GM19395 (cell line): ENCODE data around the gene ME2.
"Not testable (repeated sequence)": the region's sequence is repeated elsewhere in the genome, so short reads cannot be mapped to it uniquely, and the experiment has no call there.

Experiments
- ATAC-seq: cut with Tn5 transposase; IDR thresholded peaks from one replicate; pipeline ENCODE4 v1.9.1; 2021; ENCODE audit warnings: mild to moderate bottlenecking, moderate library complexity; ENCODE audit not compliant: unreplicated experiment

Gene ME2

GRCh38 chr18:50911006-50911405 lies 32.1 kb downstream of the ME2 start:
- no peak for ATAC-seq

- no peak for ATAC-seq
These were observed 38.1 kb downstream of the ME2 start for GRCh38 chr18:50917021-50917420.

- ATAC-seq = no peak
These were observed 39.2 kb downstream of the ME2 start for GRCh38 chr18:50918153-50918552.

GRCh38 chr18:50924372-50924771 lies 45.5 kb downstream of the ME2 start:
- ATAC-seq = no peak

DNA sequence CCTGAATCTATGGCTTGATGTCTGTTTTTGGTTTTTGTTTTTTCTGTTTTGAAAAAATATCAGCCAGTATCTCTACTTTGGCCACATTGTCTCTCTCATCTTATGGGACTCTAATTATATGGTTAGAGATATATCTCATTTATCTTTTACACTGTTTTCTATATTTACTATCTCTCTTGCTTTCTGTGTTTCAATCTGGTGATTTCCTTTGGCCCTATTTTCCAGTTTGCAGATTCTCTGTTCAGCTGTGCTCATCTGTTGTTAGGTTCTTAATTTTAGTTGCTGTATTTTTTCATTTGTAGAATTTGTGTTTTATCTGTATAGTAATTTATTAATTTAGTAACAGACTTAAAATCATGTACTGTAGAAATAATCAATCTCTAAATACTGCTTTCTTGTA lies 47.6 kb downstream of the ME2 start:
- no peak for ATAC-seq

DNA sequence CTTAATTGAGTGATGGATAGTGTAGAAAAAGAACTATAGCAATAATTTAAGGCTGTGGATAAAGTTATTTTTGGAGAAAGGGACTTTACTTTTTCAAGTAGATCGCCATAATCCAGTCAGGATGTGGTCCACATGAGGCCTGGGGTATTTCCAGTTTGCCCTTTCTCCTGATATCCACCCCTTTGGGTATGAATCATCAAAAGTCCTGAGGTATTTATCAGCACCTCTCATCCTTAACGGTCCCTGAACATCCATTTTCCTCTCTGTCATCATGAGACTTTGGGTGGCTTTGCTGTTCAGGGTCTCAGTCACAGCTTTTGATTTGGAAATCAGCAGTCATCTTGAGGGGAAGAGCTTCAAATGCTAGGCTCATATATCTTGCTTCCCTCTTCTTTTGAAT lies 49.6 kb downstream of the ME2 start:
- no peak for ATAC-seq

GRCh38 chr18:50933684-50934083 lies 54.8 kb downstream of the ME2 start:
- ATAC-seq = no peak

- no peak for ATAC-seq
These were observed 55.8 kb downstream of the ME2 start for GRCh38 chr18:50934545-50935211.

GRCh38 chr18:50935493-50936191 lies 56.7 kb downstream of the ME2 start:
- no peak for ATAC-seq

DNA sequence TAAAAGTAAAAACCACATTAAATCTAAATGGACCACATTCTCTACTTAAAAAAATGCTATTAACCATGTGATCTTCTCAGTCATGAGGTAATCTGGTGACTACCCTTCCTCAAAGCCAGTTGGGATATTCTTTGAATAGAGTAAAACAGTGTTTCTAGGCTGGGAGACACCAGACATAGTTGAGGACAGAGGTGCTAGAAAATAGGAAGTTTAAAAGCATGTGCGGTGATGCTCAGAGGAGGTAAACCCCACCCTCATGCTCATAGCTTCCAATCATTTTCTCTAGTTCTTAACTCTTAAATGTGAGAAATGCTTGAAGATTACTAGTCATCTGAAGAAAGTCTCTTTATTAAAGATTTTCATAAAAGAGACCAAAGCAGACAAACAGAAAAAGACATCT lies 58.3 kb downstream of the ME2 start:
- no peak for ATAC-seq

GRCh38 chr18:50938912-50939311 lies 60.0 kb downstream of the ME2 start:
- no peak for ATAC-seq

GRCh38 chr18:50944245-50944932 lies 65.5 kb downstream of the ME2 start:
- ATAC-seq = no peak

DNA sequence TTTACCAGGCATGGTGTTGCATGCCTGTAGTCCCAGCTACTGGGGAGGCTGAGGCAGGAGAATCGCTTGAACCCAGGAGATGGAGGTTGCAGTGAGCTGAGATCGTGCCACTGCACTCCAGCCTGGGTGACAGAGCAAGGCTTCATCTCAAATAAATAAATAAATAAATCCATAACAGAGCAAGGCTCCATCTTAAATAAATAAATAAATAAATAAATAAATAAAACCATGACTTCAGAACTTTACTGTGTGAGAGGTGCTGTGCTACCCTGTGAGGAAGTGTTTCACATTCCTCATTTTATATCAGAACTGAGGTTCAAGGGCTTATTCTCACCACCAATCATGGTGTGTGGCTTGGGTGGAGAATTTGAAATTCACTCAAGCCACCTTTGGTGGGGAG lies 67.0 kb downstream of the ME2 start:
- not testable (repeated sequence) for ATAC-seq

DNA sequence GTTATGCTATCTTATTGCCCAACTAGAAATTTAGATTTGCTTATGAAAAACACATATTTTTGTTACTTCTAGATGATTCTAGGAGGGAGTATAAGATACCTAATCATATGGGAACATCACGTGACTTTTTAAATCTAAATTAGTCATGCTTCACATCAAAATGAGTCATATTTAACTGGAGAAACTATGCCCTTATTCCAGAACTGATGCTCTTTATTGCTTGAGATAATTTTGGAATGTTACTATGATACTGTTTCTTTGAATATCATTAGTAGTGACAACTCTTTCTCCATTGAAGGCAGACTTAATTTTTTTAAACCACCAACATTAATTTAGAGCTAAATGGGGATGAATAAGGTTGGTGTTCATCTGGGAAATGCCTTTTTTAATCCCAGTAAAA lies 69.0 kb downstream of the ME2 start:
- no peak for ATAC-seq

- no peak for ATAC-seq
These were observed 70.3 kb downstream of the ME2 start for GRCh38 chr18:50949185-50949584.

GRCh38 chr18:50950626-50951025 lies 71.7 kb downstream of the ME2 start:
- no peak for ATAC-seq

GRCh38 chr18:50953822-50954221 lies 74.9 kb downstream of the ME2 start:
- no peak for ATAC-seq

DNA sequence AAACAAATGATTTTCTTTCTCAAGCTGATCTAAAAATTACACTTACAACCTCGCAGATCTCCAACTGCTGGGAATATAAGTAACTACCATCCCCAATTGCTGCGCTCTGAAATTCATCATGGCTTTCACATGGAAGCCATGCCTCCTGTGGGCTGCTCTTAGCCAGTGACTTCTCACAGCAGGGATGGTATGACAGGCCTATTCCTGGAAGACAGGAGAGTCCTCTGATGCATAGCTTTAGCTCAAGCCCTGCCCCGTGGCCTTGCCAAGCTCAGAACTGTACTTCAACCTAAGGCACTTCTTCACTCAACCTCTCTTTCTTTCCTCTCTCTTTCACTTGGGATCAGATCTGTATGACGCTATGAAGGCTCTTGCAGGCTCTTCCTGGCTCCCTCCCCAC lies 76.3 kb downstream of the ME2 start:
- no peak for ATAC-seq

GRCh38 chr18:50956116-50956515 lies 77.2 kb downstream of the ME2 start:
- no peak for ATAC-seq

DNA sequence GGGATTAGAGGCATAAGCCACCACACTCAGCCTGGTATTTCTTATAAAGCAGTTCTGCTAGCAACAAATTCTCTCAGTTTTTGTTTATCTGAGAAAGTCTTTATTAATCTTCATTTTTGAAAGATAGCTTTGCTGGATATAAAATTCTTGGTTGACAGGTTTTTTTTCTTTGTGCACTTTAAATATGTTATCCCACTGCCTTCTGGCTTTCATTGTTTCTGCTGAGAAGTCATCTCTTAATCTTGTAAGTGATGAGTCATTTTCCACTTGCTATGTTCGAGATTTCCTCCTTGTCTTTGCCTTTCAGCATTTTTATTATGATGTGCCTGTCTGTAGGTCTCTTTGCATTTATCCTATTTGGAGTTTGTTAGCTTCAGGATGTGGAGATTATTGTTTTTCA lies 83.1 kb downstream of the ME2 start:
- ATAC-seq = no peak

DNA sequence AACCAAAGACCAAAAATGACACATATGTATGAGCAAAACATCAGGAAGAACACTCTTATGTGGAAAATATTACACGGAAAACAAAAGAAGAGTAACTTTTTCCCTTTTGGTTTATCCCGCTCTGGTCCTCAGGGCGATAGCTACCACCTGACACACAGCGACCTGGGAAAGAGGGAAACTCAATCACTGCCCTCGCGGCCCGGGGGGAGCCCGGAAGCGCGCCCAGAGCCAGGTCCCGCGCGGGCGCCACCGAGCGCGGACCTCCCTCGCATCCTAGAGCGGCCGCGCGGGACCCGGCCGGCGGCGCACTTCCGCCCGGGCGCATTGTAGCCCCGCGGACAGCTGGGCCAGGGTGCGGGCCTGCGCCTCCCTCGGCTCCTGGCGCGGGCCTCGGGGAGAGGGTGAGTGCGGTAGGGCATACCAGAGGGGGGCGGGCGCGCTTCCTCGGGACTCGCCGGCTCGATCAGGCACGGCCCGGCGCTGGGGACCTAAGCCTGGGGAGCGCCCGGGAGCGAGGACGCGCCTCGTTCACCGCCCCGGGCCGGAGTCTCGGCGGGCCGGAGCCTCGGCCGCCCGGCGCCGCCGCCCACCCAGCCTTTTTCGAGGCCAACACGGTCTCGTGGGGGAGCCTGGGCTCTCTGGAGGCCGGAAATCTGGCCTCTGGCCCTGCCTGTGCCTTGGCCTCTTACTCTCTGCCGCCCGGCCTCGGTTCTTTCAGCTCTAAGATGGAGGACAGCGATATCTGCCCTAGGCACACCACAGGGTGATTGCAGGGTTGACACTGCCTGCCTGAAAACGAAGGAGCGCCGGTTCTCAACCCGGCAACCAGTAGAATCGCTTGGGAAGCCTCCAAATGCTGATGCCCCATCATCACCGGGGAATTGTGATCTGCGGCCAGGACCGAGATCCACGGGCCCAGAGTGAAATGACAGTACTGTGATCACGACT lies 89.1 kb downstream of the ME2 start, which contains the start of gene ELAC1:
Gene ELAC1 (plus strand): TSS at position 327 of the 948 bp plus-strand sequence. CDS start 6,365 bp downstream, outside the sequence.
- ATAC-seq = peak; percentile 93
